ENCODE results near the gene CEP85L.

CEP85L gene

DNA sequence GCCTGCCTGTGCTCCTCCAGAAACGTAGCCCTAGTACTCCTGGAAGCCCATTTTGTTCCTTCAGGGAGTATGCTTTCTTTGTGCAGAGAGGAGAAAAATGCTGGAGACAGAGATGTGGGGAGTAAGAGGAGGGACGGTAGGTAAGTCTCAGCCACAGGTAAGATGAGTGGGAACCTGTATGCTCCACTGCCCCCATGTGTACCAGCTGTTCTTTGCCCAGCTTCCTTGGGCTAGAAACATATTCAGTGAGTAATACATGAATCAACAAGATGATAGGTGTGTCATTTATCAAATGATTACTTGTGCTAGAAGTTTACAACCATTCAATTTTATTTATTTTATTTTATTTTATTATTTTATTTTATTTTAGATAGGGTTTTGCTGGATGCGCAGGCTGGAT lies 13.6 kb upstream of the CEP85L start:
- Histone ChIP-seq H4K20me1 (ENCODE audit: insufficient read depth, low read length) (peaks cover 17% of the 10 kb centered on the region; the same call in 1 of the 2 replicates), H3K27me3 (ENCODE audit: insufficient read depth, low read length, poor library complexity) (no peaks in the 10 kb centered on the region), H3K36me3 (ENCODE audit: insufficient read depth, low read length) (peaks cover 4% of the 10 kb centered on the region; the same call in 1 of the 2 replicates), H2AFZ (ENCODE audit: low read depth, low read length) (no peak overlapping the region), H3K79me2 (ENCODE audit: insufficient read depth, low read length) (peaks cover 77% of the 10 kb centered on the region), H3K9me3 (ENCODE audit: insufficient read depth, low read length, severe bottlenecking) (no peaks in the 10 kb centered on the region), H3K4me1 (ENCODE audit: insufficient read depth, low read length) (peaks cover 17% of the 10 kb centered on the region), H3K4me3 (ENCODE audit: low read depth in 1 of 2, low read length in 2 of 2) (no peak overlapping the region), H3K9ac (ENCODE audit: low read depth, low read length) (no peak overlapping the region), H3K27ac (ENCODE audit: low read length) (peak overlapping the region; percentile 8), H3K4me2 (ENCODE audit: insufficient read depth, low read length) (no peak overlapping the region)
- DNase-seq (no peak), ATAC-seq (ENCODE audit: insufficient read depth, low read depth) (no peak; the same call in 2 of the 3 replicates)
- TF ChIP-seq EZH2 (IDR thresholded peaks at IDR 0.05; ENCODE audit: borderline replicate concordance, low read depth, low read length, severe bottlenecking) = no peak
- TF ChIP-seq, protein P1, sequence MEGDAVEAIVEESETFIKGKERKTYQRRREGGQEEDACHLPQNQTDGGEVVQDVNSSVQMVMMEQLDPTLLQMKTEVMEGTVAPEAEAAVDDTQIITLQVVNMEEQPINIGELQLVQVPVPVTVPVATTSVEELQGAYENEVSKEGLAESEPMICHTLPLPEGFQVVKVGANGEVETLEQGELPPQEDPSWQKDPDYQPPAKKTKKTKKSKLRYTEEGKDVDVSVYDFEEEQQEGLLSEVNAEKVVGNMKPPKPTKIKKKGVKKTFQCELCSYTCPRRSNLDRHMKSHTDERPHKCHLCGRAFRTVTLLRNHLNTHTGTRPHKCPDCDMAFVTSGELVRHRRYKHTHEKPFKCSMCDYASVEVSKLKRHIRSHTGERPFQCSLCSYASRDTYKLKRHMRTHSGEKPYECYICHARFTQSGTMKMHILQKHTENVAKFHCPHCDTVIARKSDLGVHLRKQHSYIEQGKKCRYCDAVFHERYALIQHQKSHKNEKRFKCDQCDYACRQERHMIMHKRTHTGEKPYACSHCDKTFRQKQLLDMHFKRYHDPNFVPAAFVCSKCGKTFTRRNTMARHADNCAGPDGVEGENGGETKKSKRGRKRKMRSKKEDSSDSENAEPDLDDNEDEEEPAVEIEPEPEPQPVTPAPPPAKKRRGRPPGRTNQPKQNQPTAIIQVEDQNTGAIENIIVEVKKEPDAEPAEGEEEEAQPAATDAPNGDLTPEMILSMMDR (IDR thresholded peaks at IDR 0.05; ENCODE audit: borderline replicate concordance, extremely low read depth, low read length, poor library complexity, severe bottlenecking) = no peak

DNA sequence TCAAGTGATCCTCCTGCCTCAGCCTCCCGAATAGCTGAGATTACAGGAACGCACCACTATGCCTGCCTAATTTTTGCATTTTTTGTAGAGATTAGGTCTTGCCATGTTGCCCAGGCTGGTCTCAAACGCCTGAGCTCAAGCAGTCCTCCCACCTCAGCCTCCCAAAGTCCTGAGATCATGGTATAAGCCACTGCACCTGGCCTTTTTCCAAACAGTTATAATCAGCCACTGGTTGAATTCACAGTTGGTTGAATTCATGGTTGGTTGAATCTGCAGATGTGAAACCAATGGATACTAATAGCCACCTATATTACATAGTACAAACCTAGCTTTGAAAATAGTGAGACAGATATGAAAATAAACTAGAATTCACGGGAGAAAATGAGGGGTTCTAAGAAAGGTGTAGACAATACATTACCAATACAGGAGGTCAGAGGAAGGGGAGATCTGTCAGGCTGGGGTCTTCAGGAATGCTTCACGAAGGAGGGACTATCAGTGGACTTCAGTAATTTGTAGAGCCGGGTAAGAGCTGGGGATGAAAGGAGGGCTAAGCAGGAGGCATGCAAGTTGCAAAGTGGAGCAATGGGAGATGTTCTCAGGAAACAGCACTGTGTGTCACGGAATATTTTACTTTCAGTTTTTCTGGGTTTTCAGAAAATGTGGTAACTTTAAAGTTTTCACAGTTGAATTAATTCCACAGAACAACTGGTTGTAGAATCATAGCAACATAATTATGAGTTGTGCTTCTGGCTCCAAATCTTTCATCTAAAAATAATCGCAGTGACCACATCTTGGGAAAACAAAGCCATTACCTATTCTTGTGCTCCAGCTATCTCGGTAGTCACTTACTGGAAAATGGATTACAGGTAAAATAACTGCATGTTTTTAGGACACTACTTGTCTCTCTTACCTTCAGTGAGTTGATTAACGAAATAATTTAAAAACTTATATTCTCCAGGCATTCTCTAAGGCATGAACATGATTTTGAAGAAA lies 12.9 kb upstream of the CEP85L start:
- TF ChIP-seq, protein P1 (IDR thresholded peaks at IDR 0.05; ENCODE audit: borderline replicate concordance, extremely low read depth, low read length, poor library complexity, severe bottlenecking) = no peak
- TF ChIP-seq EZH2 (IDR thresholded peaks at IDR 0.05; ENCODE audit: borderline replicate concordance, low read depth, low read length, severe bottlenecking) = no peak
- DNase-seq (no peak), ATAC-seq (ENCODE audit: insufficient read depth, low read depth) (no peak)
- no peaks in the 10 kb centered on the region for H3K27me3 ChIP-seq (ENCODE audit: insufficient read depth, low read length, poor library complexity)
- no peak overlapping the region for H3K4me2 ChIP-seq (ENCODE audit: insufficient read depth, low read length)
- H3K4me3 ChIP-seq (ENCODE audit: low read depth in 1 of 2, low read length in 2 of 2) = no peak overlapping the region
- no peaks in the 10 kb centered on the region for H3K9me3 ChIP-seq (ENCODE audit: insufficient read depth, low read length, severe bottlenecking)
- peaks cover 24% of the 10 kb centered on the region for H3K4me1 ChIP-seq (ENCODE audit: insufficient read depth, low read length)
- H3K79me2 ChIP-seq (ENCODE audit: insufficient read depth, low read length) = peaks cover 75% of the 10 kb centered on the region
- peaks cover 13% of the 10 kb centered on the region; the same call in 1 of the 2 replicates for H4K20me1 ChIP-seq (ENCODE audit: insufficient read depth, low read length)
- H3K9ac ChIP-seq (ENCODE audit: low read depth, low read length) = no peak overlapping the region
- H3K27ac ChIP-seq (ENCODE audit: low read length) = peak overlapping the region; percentile 8
- H2AFZ ChIP-seq (ENCODE audit: low read depth, low read length) = no peak overlapping the region
- peaks cover 4% of the 10 kb centered on the region; the same call in 1 of the 2 replicates for H3K36me3 ChIP-seq (ENCODE audit: insufficient read depth, low read length)

DNA sequence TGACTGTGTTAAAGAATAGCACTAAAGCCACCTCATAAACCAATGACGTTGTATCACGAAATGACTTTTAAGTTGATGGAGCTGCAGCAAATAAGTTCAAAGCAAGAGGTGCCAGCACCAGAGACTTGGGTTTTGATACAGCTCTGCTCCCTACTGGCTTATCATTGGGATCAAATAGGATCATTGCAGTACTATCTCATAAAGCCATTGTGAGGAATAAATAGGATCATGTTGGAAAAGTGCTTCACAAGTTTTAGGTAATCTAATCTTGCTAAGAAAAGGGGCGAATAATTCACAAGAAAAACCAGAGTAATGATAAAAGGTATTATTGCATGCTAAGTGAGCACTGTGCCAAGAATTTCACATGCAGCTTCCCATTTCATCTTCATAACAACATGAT lies 10.4 kb upstream of the CEP85L start:
- Histone ChIP-seq H3K4me3 (ENCODE audit: low read depth in 1 of 2, low read length in 2 of 2) (no peak overlapping the region), H3K27ac (ENCODE audit: low read length) (no peak overlapping the region), H3K79me2 (ENCODE audit: insufficient read depth, low read length) (peaks cover 66% of the 10 kb centered on the region), H3K4me2 (ENCODE audit: insufficient read depth, low read length) (no peak overlapping the region), H3K27me3 (ENCODE audit: insufficient read depth, low read length, poor library complexity) (no peaks in the 10 kb centered on the region), H3K36me3 (ENCODE audit: insufficient read depth, low read length) (peaks cover 4% of the 10 kb centered on the region; the same call in 1 of the 2 replicates), H4K20me1 (ENCODE audit: insufficient read depth, low read length) (peaks cover 8% of the 10 kb centered on the region; the same call in 1 of the 2 replicates), H3K4me1 (ENCODE audit: insufficient read depth, low read length) (peaks cover 49% of the 10 kb centered on the region), H3K9me3 (ENCODE audit: insufficient read depth, low read length, severe bottlenecking) (no peaks in the 10 kb centered on the region), H3K9ac (ENCODE audit: low read depth, low read length) (no peak overlapping the region), H2AFZ (ENCODE audit: low read depth, low read length) (no peak overlapping the region)
- ATAC-seq (ENCODE audit: insufficient read depth, low read depth) (no peak), DNase-seq (no peak)
- TF ChIP-seq EZH2 (IDR thresholded peaks at IDR 0.05; ENCODE audit: borderline replicate concordance, low read depth, low read length, severe bottlenecking) = no peak
- TF ChIP-seq, protein P1 (IDR thresholded peaks at IDR 0.05; ENCODE audit: borderline replicate concordance, extremely low read depth, low read length, poor library complexity, severe bottlenecking) = no peak
